Ascending aorta (tissue), 2 donors: ENCODE measurements around the gene RASGEF1C. TPM values are rescaled to one million over a fixed set of nuclear protein-coding genes. Genes with fewer than 3 reads are reported as not detected.

Experiments
- DNase-seq, 2 donors: peaks; one replicate each; pipeline ENCODE4 v3.0.0-alpha.2; 2019; ENCODE audit warnings: low spot score in 2 of 2
- H3K27ac ChIP-seq, 2 donors: fragments of 200-600 bp; sonication (generic); one replicate each; pipeline ENCODE4 v1.5.1; 2016 to 2017; ENCODE audit warnings: mild to moderate bottlenecking in 1 of 2
- H3K27me3 ChIP-seq: fragments of 200-600 bp; sonication (generic); one replicate; pipeline ENCODE4 v1.5.1; 2017
- H3K36me3 ChIP-seq, 2 donors: fragments of 200-600 bp; sonication (generic); one replicate each; pipeline ENCODE4 v1.5.1; 2016
- H3K4me1 ChIP-seq, 2 donors: fragments of 200-600 bp; sonication (generic); one replicate each; pipeline ENCODE4 v1.5.1; 2016 to 2017; ENCODE audit warnings: mild to moderate bottlenecking in 1 of 2
- H3K4me3 ChIP-seq, 2 donors: fragments of 200-600 bp; sonication (generic); one replicate each; pipeline ENCODE4 v1.5.1; 2016 to 2017; ENCODE audit warnings: mild to moderate bottlenecking in 1 of 2
- H3K9me3 ChIP-seq, 2 donors: fragments of 200-600 bp; sonication (generic); one replicate each; pipeline ENCODE4 v1.5.1; 2016
- intact Hi-C: fragments of 100-400 bp; cut with DNase I; formaldehyde crosslinking; loops from one replicate; pipeline ENCODE4 v1.15.1; 2023
- total RNA-seq: library from RNA; depleted of rRNA; stranded (reverse); fragments of >200 nt; gene quantifications from one replicate; pipeline ENCODE4 v1.1.0, GENCODE V29; 2016
- TF ChIP-seq, protein P1 (sequence below), 3 experiments: fragments of 200-600 bp in 2 of 3; fragments of 450-650 bp in 1 of 3; sonication (generic) in 2 of 3; IDR thresholded peaks; one replicate each; pipeline ENCODE4 v1.5.1; 2016 to 2019; ENCODE audit warnings: antibody characterized with exemption in 3 of 3, mild to moderate bottlenecking in 1 of 3, moderate library complexity in 1 of 3

Gene RASGEF1C
- total RNA-seq, 1 donor from 2014 or later, result not detected

DNA sequence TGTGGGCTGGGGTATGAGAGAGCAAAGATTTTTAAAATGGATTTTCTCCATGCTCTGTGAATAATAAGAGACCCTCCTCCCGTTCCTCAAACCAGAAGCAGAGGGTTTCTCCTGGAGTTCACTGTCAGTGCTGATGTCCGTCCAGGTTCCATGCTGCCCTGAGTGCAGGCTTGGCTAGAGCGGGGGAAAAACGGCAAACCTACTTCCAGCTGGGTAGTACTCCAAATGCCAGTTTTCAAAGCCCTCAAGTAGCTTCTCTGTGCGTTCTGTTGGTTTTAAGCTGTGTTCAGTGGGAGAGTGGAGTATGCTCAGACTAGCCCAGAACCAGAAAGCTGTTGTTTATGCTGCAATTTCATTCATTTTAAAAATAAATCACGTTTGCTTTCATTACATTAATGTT lies 40.3 kb downstream of the RASGEF1C start:
- intact Hi-C loops, result no loop called here
- no peak for DNase-seq
- Histone ChIP-seq H3K36me3 (no peaks in the 10 kb centered on the region), H3K9me3 (peaks cover 0 to 2% of the 10 kb centered on the region in 2 donors), H3K27ac (no peak overlapping the region), H3K4me3 (no peak overlapping the region), H3K4me1 (no peaks in the 10 kb centered on the region), H3K27me3 (no peaks in the 10 kb centered on the region)
- TF ChIP-seq, protein P1, sequence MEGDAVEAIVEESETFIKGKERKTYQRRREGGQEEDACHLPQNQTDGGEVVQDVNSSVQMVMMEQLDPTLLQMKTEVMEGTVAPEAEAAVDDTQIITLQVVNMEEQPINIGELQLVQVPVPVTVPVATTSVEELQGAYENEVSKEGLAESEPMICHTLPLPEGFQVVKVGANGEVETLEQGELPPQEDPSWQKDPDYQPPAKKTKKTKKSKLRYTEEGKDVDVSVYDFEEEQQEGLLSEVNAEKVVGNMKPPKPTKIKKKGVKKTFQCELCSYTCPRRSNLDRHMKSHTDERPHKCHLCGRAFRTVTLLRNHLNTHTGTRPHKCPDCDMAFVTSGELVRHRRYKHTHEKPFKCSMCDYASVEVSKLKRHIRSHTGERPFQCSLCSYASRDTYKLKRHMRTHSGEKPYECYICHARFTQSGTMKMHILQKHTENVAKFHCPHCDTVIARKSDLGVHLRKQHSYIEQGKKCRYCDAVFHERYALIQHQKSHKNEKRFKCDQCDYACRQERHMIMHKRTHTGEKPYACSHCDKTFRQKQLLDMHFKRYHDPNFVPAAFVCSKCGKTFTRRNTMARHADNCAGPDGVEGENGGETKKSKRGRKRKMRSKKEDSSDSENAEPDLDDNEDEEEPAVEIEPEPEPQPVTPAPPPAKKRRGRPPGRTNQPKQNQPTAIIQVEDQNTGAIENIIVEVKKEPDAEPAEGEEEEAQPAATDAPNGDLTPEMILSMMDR (IDR thresholded peaks at IDR 0.05), result no peak

DNA sequence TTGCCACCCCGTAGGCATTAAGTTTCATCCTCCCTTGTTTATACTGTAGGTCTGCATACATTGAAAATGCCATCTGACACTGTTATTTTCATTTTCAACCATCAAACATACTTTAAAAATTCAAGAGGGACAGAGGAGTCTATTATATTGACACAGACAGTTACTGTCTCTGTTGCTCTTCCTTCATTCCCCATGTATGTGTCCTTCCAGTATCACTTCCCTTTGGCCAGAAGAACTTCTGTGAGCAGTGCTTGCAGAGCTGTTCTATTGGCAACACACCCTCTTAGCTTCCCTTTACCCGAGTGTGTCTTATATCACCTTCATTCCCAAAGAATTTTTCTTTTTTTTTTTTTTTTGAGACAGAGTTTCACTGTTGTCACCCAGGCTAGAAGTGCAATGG lies 42.8 kb downstream of the RASGEF1C start:
- peaks cover 0 to 3% of the 10 kb centered on the region in 2 donors for H3K9me3 ChIP-seq
- TF ChIP-seq, protein P1 (IDR thresholded peaks at IDR 0.05), result no peak
- DNase-seq, result no peak
- H3K4me1 ChIP-seq, result no peaks in the 10 kb centered on the region
- H3K27me3 ChIP-seq, result no peaks in the 10 kb centered on the region
- no peak overlapping the region for H3K4me3 ChIP-seq
- H3K27ac ChIP-seq, result no peak overlapping the region
- H3K36me3 ChIP-seq, result no peaks in the 10 kb centered on the region
- intact Hi-C loops, result no loop called here

DNA sequence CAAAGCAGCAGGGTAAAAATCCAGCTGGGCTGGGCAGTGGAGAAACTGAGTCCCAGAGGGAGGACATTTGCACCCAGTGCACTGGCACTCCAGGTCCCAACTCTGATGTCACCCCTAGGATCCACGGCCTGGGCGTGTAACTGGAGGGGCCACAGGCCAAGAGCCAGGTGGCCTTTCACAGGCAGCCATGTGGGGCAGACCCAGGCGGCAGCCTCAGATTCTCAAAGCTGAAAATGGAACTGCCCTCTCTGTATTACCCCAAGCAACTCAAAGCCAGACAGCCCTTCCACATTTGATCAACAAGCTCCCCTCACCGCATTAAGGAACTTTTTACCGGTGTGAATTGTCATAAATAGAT lies 46.7 kb downstream of the RASGEF1C start:
- Histone ChIP-seq H3K9me3 (peaks cover 0 to 3% of the 10 kb centered on the region in 2 donors), H3K4me1 (no peaks in the 10 kb centered on the region), H3K27ac (no peak overlapping the region), H3K36me3 (no peaks in the 10 kb centered on the region), H3K4me3 (no peak overlapping the region), H3K27me3 (no peaks in the 10 kb centered on the region)
- intact Hi-C loops, result no loop called here
- TF ChIP-seq, protein P1 (IDR thresholded peaks at IDR 0.05), result no peak
- DNase-seq, result no peak

DNA sequence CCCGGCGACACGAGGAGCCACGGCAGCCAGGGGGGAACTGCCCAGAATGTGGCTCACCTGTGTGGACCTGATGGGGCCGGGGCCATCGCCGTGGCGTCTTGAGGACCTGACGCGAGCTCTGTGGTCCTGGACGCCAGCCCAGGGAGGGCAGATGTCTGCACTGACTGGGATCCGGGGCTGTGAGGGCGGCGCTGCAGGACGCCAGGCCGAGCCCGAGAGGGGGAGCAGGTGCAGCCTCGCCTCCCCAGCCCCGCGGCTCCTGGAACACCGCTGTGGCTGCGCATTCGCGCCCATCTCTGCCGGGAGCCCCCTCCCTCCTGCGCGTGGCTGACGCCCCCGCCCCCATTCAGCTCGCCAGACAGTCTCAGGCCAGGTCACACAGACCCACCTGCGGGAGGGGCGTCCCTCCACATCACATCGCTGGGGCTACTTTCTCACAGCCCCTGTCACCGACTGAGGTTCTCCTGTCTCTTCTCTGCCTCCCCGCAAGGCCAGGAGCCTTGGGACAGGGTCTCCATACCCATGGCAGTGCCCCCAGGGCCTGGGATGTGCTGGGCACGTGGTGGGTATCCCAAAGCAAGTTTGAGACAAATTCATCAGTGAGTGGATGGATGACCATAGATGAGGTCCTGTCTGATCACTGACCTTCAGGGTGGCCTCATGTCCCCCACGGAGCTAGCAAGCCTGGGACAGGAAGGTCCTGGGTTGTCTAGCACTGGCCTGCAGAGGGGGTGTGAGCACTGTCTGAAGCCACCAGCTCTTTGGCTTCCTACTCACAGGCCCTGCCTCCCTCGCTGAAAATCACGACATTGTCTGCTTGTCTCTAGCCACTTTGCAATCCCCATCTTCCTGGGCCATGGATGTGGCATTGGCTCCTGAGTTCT lies 47.3 kb downstream of the RASGEF1C start:
- intact Hi-C loops, result no loop called here
- TF ChIP-seq, protein P1 (IDR thresholded peaks at IDR 0.05), result no peak
- H3K36me3 ChIP-seq, result no peaks in the 10 kb centered on the region
- H3K4me1 ChIP-seq, result no peaks in the 10 kb centered on the region
- no peak overlapping the region for H3K27ac ChIP-seq
- H3K9me3 ChIP-seq, result peaks cover 0 to 3% of the 10 kb centered on the region in 2 donors
- H3K4me3 ChIP-seq, result no peak overlapping the region
- H3K27me3 ChIP-seq, result no peaks in the 10 kb centered on the region
- no peak for DNase-seq

DNA sequence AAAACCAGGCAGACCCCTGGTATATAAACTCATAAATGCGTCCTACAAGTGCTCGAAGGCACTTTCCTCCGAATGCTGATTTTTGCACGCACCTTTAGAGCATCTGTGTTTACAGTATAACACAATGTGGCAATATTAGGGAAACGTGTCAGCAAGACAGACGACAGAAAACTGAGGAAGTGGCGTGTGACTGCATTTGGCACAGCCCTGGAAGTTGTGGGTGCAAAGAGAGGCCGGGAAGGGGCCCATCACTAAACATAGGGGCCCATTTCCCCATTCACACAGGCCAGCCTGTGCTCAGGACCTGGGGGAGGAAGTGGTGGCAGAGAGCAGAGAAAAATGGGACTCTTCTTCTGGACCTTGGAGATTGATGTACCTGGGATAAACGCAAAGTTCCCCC lies 48.2 kb downstream of the RASGEF1C start:
- TF ChIP-seq, protein P1 (IDR thresholded peaks at IDR 0.05), result no peak
- intact Hi-C loops, result no loop called here
- H3K27ac ChIP-seq, result no peak overlapping the region

More for the DNA sequence above, 48.2 kb downstream of the RASGEF1C start:
- no peaks in the 10 kb centered on the region for H3K36me3 ChIP-seq
- H3K9me3 ChIP-seq, result peaks cover 0 to 3% of the 10 kb centered on the region in 2 donors
- H3K4me1 ChIP-seq, result no peaks in the 10 kb centered on the region
- no peak overlapping the region for H3K4me3 ChIP-seq
- no peak for DNase-seq
- no peaks in the 10 kb centered on the region for H3K27me3 ChIP-seq
